ENCODE data around the gene MYOZ1. TPM values are rescaled to one million over a fixed set of nuclear protein-coding genes. Genes with fewer than 3 reads are reported as not detected.

Gene MYOZ1
- total RNA-seq, 1 experiment from 2014 or later: 2.4 TPM

GRCh38 chr10:73601486-73601921 lies 39.8 kb downstream of the MYOZ1 start:
- no peaks in the 10 kb centered on the region for H3K27me3 Mint-ChIP-seq (ENCODE audit: low read depth)
- no peak for TF ChIP-seq CTCF (conservative IDR thresholded peaks at IDR 0.05)
- H2AK5ac ChIP-seq (ENCODE audit: insufficient read length, low read length): no peak overlapping the region
- H4K5ac ChIP-seq (ENCODE audit: insufficient read length, low read depth, low read length): no peak overlapping the region
- no peak overlapping the region for H2BK12ac ChIP-seq (ENCODE audit: insufficient read length, low read depth, low read length)
- H3K4ac ChIP-seq (ENCODE audit: low read depth, low read length): no peak overlapping the region
- H4K8ac ChIP-seq (replicated peaks; ENCODE audit: insufficient read length, low read depth, low read length): no peak overlapping the region
- no peak overlapping the region for H2BK5ac ChIP-seq (ENCODE audit: insufficient read length, low read length)
- no peak overlapping the region for H3K9ac ChIP-seq (ENCODE audit: extremely low read depth, insufficient read length, low read length)
- no peaks in the 10 kb centered on the region for H3K9me3 Mint-ChIP-seq
- no CpG with 5 or more reads among the region's 3 CpGs for WGBS (ENCODE audit: extremely low coverage, insufficient read length, low lambda C conversion rate)
- peak overlapping the region; percentile 27 for H3K18ac ChIP-seq (ENCODE audit: insufficient read length, low read depth, low read length)
- no peak overlapping the region for H3K14ac ChIP-seq (ENCODE audit: insufficient read depth, low read length)
- H3K4me1 Mint-ChIP-seq: peaks cover 10 to 11% of the 10 kb centered on the region in 2 experiments
- no peaks in the 10 kb centered on the region for H4K20me1 ChIP-seq (ENCODE audit: control insufficient read depth, insufficient read depth, insufficient read length)
- peak; percentile 43 for DNase-seq
- H2BK20ac ChIP-seq (ENCODE audit: low read depth, low read length, poor library complexity, severe bottlenecking): no peak overlapping the region
- H3K56ac ChIP-seq (ENCODE audit: insufficient read length, low read depth, low read length): no peak overlapping the region
- no peaks in the 10 kb centered on the region for H3K9me3 ChIP-seq (ENCODE audit: control insufficient read depth, low read depth, low read length)
- no peak overlapping the region for H2BK15ac ChIP-seq (ENCODE audit: low read depth, low read length)
- H3K27me3 ChIP-seq (ENCODE audit: insufficient read depth, low read length): no peaks in the 10 kb centered on the region
- H4K91ac ChIP-seq (ENCODE audit: insufficient read length, low read depth, low read length): no peak overlapping the region
- H3K4me2 ChIP-seq (ENCODE audit: insufficient read depth, insufficient read length, low read length): no peak overlapping the region
- no peak overlapping the region for H3K27ac ChIP-seq (ENCODE audit: insufficient read length, low read depth, low read length)
- H2BK120ac ChIP-seq (ENCODE audit: low read depth, low read length, poor library complexity, severe bottlenecking): no peak overlapping the region
- no peak overlapping the region for H3T11ph ChIP-seq (ENCODE audit: low read length)
- peaks cover 5 to 16% (median 10%) of the 10 kb centered on the region in 3 experiments; a peak in 6 of 7 replicates for H3K36me3 Mint-ChIP-seq (ENCODE audit: insufficient read depth in 1 of 3, low read depth in 3 of 3)
- H3K23ac ChIP-seq (ENCODE audit: insufficient read length, low read depth, low read length): no peak overlapping the region
- H3K4me3 Mint-ChIP-seq: no peak overlapping the region
- no peaks in the 10 kb centered on the region; the same call in 1 of the 2 replicates for H3K4me1 ChIP-seq (ENCODE audit: insufficient read depth, low read length)
- no peaks in the 10 kb centered on the region for H3K23me2 ChIP-seq (ENCODE audit: insufficient read length, low read depth, low read length, poor library complexity, severe bottlenecking)
- H3K79me1 ChIP-seq (ENCODE audit: insufficient read depth, low read depth, low read length, poor library complexity, severe bottlenecking): no peaks in the 10 kb centered on the region
- no peaks in the 10 kb centered on the region for H3K79me2 ChIP-seq (ENCODE audit: insufficient read depth, low read length)
- H2AFZ ChIP-seq (ENCODE audit: low read length): no peak overlapping the region
- peak overlapping the region; percentile 91 to 95 (median 94) for H3K27ac Mint-ChIP-seq
